H9 (cell line): ENCODE data around the gene NPFFR2. TPM values are rescaled to one million over a fixed set of nuclear protein-coding genes. Genes with fewer than 3 reads are reported as not detected.

Experiments used
- DNase-seq: peaks from one replicate; pipeline ENCODE4 v3.0.0-alpha.2; 2017
- H2AFZ ChIP-seq: one replicate; pipeline ENCODE4 v1.6.1; 2013; ENCODE audit warnings: mild to moderate bottlenecking, low read length, control low read depth, moderate library complexity
- H2AK5ac ChIP-seq: 2 replicates; pipeline ENCODE4 v1.6.1; 2013; ENCODE audit warnings: low read length, control low read depth, mixed read lengths; ENCODE audit not compliant: insufficient read length
- H2BK120ac ChIP-seq: one replicate; pipeline ENCODE4 v1.6.1; 2013; ENCODE audit warnings: low read depth, mild to moderate bottlenecking, low read length, control low read depth, inconsistent platforms; ENCODE audit not compliant: poor library complexity, severe bottlenecking
- H2BK12ac ChIP-seq: 2 replicates; pipeline ENCODE4 v1.6.1; 2013; ENCODE audit warnings: low read length, control low read depth, mixed read lengths, low read depth; ENCODE audit not compliant: insufficient read length
- H2BK15ac ChIP-seq: 2 replicates; pipeline ENCODE4 v1.6.1; 2013; ENCODE audit warnings: low read depth, low read length, control low read depth
- H2BK20ac ChIP-seq: one replicate; pipeline ENCODE4 v1.6.1; 2013; ENCODE audit warnings: low read depth, mild to moderate bottlenecking, low read length, control low read depth, inconsistent platforms; ENCODE audit not compliant: poor library complexity, severe bottlenecking
- H2BK5ac ChIP-seq: 2 replicates; pipeline ENCODE4 v1.6.1; 2013; ENCODE audit warnings: low read length, control low read depth, mixed read lengths; ENCODE audit not compliant: insufficient read length
- H3K14ac ChIP-seq: 2 replicates; pipeline ENCODE4 v1.6.1; 2013; ENCODE audit warnings: low read length, control low read depth; ENCODE audit not compliant: insufficient read depth
- H3K18ac ChIP-seq: 2 replicates; pipeline ENCODE4 v1.6.1; 2013; ENCODE audit warnings: low read depth, mild to moderate bottlenecking, mixed read lengths, low read length, control low read depth; ENCODE audit not compliant: insufficient read length
- H3K23ac ChIP-seq: 2 replicates; pipeline ENCODE4 v1.6.1; 2013; ENCODE audit warnings: low read length, control low read depth, mixed read lengths, low read depth; ENCODE audit not compliant: insufficient read length
- H3K23me2 ChIP-seq: 2 replicates; pipeline ENCODE4 v1.6.1; 2013; ENCODE audit warnings: low read depth, mild to moderate bottlenecking, mixed read lengths, low read length, control low read depth; ENCODE audit not compliant: insufficient read length, poor library complexity, severe bottlenecking
- H3K27ac ChIP-seq: 2 replicates; pipeline ENCODE4 v1.5.1; 2013; ENCODE audit warnings: low read length, control low read depth, mixed read lengths, low read depth; ENCODE audit not compliant: insufficient read length
- H3K27me3 ChIP-seq: 2 replicates; pipeline ENCODE4 v1.6.1; 2013; ENCODE audit warnings: low read length, control low read depth, inconsistent platforms; ENCODE audit not compliant: insufficient read depth
- H3K4ac ChIP-seq: 2 replicates; pipeline ENCODE4 v1.6.1; 2013; ENCODE audit warnings: low read depth, mild to moderate bottlenecking, control low read depth, inconsistent platforms, low read length, moderate library complexity
- H3K4me1 ChIP-seq: 2 replicates; pipeline ENCODE4 v1.6.1; 2013; ENCODE audit warnings: low read length, control low read depth, inconsistent platforms; ENCODE audit not compliant: insufficient read depth
- H3K4me2 ChIP-seq: 2 replicates; pipeline ENCODE4 v1.6.1; 2013; ENCODE audit warnings: low read length, control low read depth, mixed read lengths; ENCODE audit not compliant: insufficient read length, insufficient read depth
- H3K56ac ChIP-seq: 2 replicates; pipeline ENCODE4 v1.6.1; 2013; ENCODE audit warnings: low read depth, mild to moderate bottlenecking, mixed read lengths, low read length, control low read depth; ENCODE audit not compliant: insufficient read length
- H3K79me1 ChIP-seq: 2 replicates; pipeline ENCODE4 v1.6.1; 2013; ENCODE audit warnings: low read depth, mild to moderate bottlenecking, moderate library complexity, low read length, control low read depth, inconsistent platforms; ENCODE audit not compliant: insufficient read depth, poor library complexity, severe bottlenecking
- H3K79me2 ChIP-seq: 2 replicates; pipeline ENCODE4 v1.6.1; 2013; ENCODE audit warnings: low read length, control low read depth, inconsistent platforms; ENCODE audit not compliant: insufficient read depth
- H3K9ac ChIP-seq: 2 replicates; pipeline ENCODE4 v1.6.1; 2013; ENCODE audit warnings: low read length, control low read depth, mixed read lengths; ENCODE audit not compliant: insufficient read length; ENCODE audit errors: extremely low read depth
- H3K9me3 ChIP-seq: one replicate; pipeline ENCODE4 v1.6.1; 2013; ENCODE audit warnings: low read depth, low read length, inconsistent platforms; ENCODE audit not compliant: control insufficient read depth
- H3T11ph ChIP-seq: one replicate; pipeline ENCODE4 v1.6.1; 2013; ENCODE audit warnings: mild to moderate bottlenecking, low read length, control low read depth, inconsistent platforms
- H4K20me1 ChIP-seq: one replicate; pipeline ENCODE4 v1.6.1; 2013; ENCODE audit not compliant: control insufficient read depth, insufficient read length, insufficient read depth
- H4K5ac ChIP-seq: 2 replicates; pipeline ENCODE4 v1.6.1; 2013; ENCODE audit warnings: low read depth, mild to moderate bottlenecking, mixed read lengths, low read length, control low read depth; ENCODE audit not compliant: insufficient read length
- H4K8ac ChIP-seq: replicated peaks from 2 replicates; pipeline ENCODE4 v1.6.1; 2013; ENCODE audit warnings: low read length, control low read depth, mixed read lengths, low read depth; ENCODE audit not compliant: insufficient read length
- H4K91ac ChIP-seq: 2 replicates; pipeline ENCODE4 v1.6.1; 2013; ENCODE audit warnings: low read depth, mild to moderate bottlenecking, moderate library complexity, mixed read lengths, low read length, control low read depth; ENCODE audit not compliant: insufficient read length
- H3K27ac Mint-ChIP-seq, 3 experiments: 2 replicates in 2 of 3; 3 replicates in 1 of 3; pipeline ENCODE4 v1.8.0; 2020 to 2021; ENCODE audit warnings: mixed read lengths in 3 of 3, mild to moderate bottlenecking in 1 of 3, moderate library complexity in 1 of 3
- H3K27me3 Mint-ChIP-seq: 2 replicates; pipeline ENCODE4 v1.8.0; 2021; ENCODE audit warnings: low read depth, mild to moderate bottlenecking, moderate library complexity, mixed read lengths
- H3K36me3 Mint-ChIP-seq, 3 experiments: 2 replicates in 2 of 3; 3 replicates in 1 of 3; pipeline ENCODE4 v1.8.0; 2020 to 2021; ENCODE audit warnings: low read depth in 3 of 3, mixed read lengths in 3 of 3; ENCODE audit not compliant: insufficient read depth in 1 of 3
- H3K4me1 Mint-ChIP-seq, 2 experiments: 2 replicates each; pipeline ENCODE4 v1.8.0; 2020; ENCODE audit warnings: mixed read lengths in 2 of 2
- H3K4me3 Mint-ChIP-seq, 2 experiments: 2 replicates in 1 of 2; 3 replicates in 1 of 2; pipeline ENCODE4 v1.8.0; 2020 to 2021; ENCODE audit warnings: mild to moderate bottlenecking in 2 of 2, mixed read lengths in 2 of 2, moderate library complexity in 1 of 2
- H3K9me3 Mint-ChIP-seq, 2 experiments: 2 replicates in 1 of 2; 3 replicates in 1 of 2; pipeline ENCODE4 v1.8.0; 2020; ENCODE audit warnings: mild to moderate bottlenecking in 2 of 2, mixed read lengths in 2 of 2, moderate library complexity in 1 of 2
- total RNA-seq: library from RNA; stranded (reverse); gene quantifications from 2 replicates; pipeline ENCODE4 v1.2.1, GENCODE V29; 2021
- TF ChIP-seq, protein P1 (sequence below): fragments of 200-600 bp; sonication (generic); conservative IDR thresholded peaks from 3 replicates; pipeline ENCODE4 v1.8.0; 2021; ENCODE audit warnings: antibody characterized with exemption, mild to moderate bottlenecking

The NPFFR2 gene
- total RNA-seq, 1 experiment from 2014 or later: 7.3 TPM

DNA sequence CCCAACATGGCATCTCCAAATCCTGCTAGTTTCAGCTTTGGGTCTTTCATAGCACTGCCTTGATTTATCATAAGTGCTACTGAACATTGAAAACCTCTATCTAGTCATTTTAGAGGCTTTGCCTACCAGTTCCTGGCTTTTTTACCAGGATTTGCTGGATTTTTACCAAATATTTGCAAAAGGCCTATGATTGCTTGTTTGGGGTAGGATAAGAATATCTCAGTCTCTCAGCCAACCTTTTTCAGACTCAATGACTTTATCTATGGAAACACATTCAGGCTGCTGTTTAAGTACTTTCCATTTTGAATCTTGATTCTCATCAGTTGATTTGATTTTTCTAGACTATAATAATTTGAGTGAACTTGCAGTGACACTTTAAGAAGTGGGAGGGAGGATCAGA is 80.1 kb downstream of the NPFFR2 start:
- Histone ChIP-seq H3K14ac (no peak overlapping the region), H3K23ac (no peak overlapping the region), H3T11ph (no peak overlapping the region), H2BK120ac (no peak overlapping the region), H2AFZ (no peak overlapping the region), H3K56ac (no peak overlapping the region), H2AK5ac (no peak overlapping the region), H4K91ac (no peak overlapping the region), H3K27me3 (no peaks in the 10 kb centered on the region), H3K4ac (no peak overlapping the region), H4K5ac (no peak overlapping the region), H3K9ac (no peak overlapping the region), H3K18ac (no peak overlapping the region), H3K4me1 (no peaks in the 10 kb centered on the region), H4K20me1 (no peaks in the 10 kb centered on the region), H3K23me2 (no peaks in the 10 kb centered on the region), H3K79me1 (no peaks in the 10 kb centered on the region), H2BK15ac (no peak overlapping the region), H3K4me2 (no peak overlapping the region), H3K9me3 (no peaks in the 10 kb centered on the region), H2BK12ac (no peak overlapping the region), H3K27ac (no peak overlapping the region), H4K8ac (no peak overlapping the region), H3K79me2 (no peaks in the 10 kb centered on the region; the same call in 1 of the 2 replicates), H2BK5ac (no peak overlapping the region), H2BK20ac (no peak overlapping the region)
- Mint-ChIP-seq H3K27ac (no peak overlapping the region), H3K4me3 (no peak overlapping the region), H3K9me3 (no peaks in the 10 kb centered on the region), H3K4me1 (peaks cover 0 to 8% of the 10 kb centered on the region in 2 experiments; a peak in 2 of 4 replicates), H3K36me3 (no peaks in the 10 kb centered on the region), H3K27me3 (no peaks in the 10 kb centered on the region)
- DNase-seq: no peak
- TF ChIP-seq, protein P1, sequence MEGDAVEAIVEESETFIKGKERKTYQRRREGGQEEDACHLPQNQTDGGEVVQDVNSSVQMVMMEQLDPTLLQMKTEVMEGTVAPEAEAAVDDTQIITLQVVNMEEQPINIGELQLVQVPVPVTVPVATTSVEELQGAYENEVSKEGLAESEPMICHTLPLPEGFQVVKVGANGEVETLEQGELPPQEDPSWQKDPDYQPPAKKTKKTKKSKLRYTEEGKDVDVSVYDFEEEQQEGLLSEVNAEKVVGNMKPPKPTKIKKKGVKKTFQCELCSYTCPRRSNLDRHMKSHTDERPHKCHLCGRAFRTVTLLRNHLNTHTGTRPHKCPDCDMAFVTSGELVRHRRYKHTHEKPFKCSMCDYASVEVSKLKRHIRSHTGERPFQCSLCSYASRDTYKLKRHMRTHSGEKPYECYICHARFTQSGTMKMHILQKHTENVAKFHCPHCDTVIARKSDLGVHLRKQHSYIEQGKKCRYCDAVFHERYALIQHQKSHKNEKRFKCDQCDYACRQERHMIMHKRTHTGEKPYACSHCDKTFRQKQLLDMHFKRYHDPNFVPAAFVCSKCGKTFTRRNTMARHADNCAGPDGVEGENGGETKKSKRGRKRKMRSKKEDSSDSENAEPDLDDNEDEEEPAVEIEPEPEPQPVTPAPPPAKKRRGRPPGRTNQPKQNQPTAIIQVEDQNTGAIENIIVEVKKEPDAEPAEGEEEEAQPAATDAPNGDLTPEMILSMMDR: no peak
